Adipocyte (in vitro differentiated cells): ENCODE results near the gene HERC2.

ENCODE experiments used
- DNase-seq: peaks from one replicate; pipeline ENCODE4 v3.0.0-alpha.2; 2015; ENCODE audit warnings: low read depth
- H3K27me3 ChIP-seq: replicated peaks from 2 replicates; pipeline ENCODE4 v1.7.0; 2013; ENCODE audit warnings: mild to moderate bottlenecking, low read length, moderate library complexity; ENCODE audit not compliant: control insufficient read depth, insufficient read depth
- H3K36me3 ChIP-seq: 2 replicates; pipeline ENCODE4 v1.7.0; 2013; ENCODE audit warnings: low read length, mild to moderate bottlenecking, moderate library complexity; ENCODE audit not compliant: control insufficient read depth, insufficient read depth, severe bottlenecking
- H3K4me1 ChIP-seq: 2 replicates; pipeline ENCODE4 v1.7.0; 2013; ENCODE audit warnings: mild to moderate bottlenecking, low read length, moderate library complexity; ENCODE audit not compliant: control insufficient read depth, insufficient read depth
- H3K4me3 ChIP-seq: 2 replicates; pipeline ENCODE4 v1.7.0; 2013; ENCODE audit warnings: mild to moderate bottlenecking, low read length, moderate library complexity
- H3K9ac ChIP-seq: 2 replicates; pipeline ENCODE4 v1.7.0; 2013; ENCODE audit warnings: mild to moderate bottlenecking, low read length, moderate library complexity
- H3K9me3 ChIP-seq: 2 replicates; pipeline ENCODE4 v1.7.0; 2013; ENCODE audit warnings: mild to moderate bottlenecking, low read length, moderate library complexity; ENCODE audit not compliant: control insufficient read depth

Gene HERC2

DNA sequence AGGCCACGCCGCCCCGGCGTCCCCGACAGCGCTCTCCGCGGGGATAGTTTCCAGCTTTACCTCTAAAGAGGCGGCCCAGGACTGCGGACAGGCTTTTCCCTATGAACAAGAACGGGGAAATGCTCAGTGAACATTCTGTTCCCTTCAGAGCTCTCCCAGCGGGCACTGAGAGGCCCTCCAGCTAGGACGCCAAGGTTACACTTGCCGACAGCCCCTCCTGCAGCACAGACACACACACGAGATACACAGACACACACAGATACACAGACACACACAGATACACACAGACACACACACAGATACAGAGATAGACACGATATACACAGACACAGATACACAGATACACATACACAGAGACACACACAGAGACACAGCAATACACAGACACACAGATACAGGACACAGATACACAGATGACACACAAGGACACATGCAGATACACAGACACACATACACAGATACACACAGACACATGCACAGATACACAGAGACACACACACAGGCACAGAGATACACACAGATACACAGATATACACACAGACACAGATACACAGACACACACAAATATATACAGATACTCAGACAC, 222.3 kb downstream of the HERC2 start:
- H3K4me3 ChIP-seq, result peak overlapping the region; percentile 40
- H3K27me3 ChIP-seq, result peaks cover 24% of the 10 kb centered on the region
- peaks cover 44% of the 10 kb centered on the region for H3K4me1 ChIP-seq
- peak overlapping the region; percentile 4 for H3K9ac ChIP-seq
- DNase-seq, result no peak
- H3K36me3 ChIP-seq, result no peaks in the 10 kb centered on the region
- H3K9me3 ChIP-seq, result no peaks in the 10 kb centered on the region

GRCh38 chr15:28098766-28099554, 223.0 kb downstream of the HERC2 start, which contains the start of gene OCA2:
Gene OCA2 (minus strand): TSS chr15:28099315. CDS start chr15:28081874, 17,441 bp downstream.
- H3K27me3 ChIP-seq, result peaks cover 27% of the 10 kb centered on the region
- peak within 1 kb of the TSS; percentile 41 for H3K4me3 ChIP-seq

GRCh38 chr15:28098360-28098765, 223.6 kb downstream of the HERC2 start:
- H3K4me1 ChIP-seq, result peaks cover 45% of the 10 kb centered on the region
- no peaks in the 10 kb centered on the region for H3K9me3 ChIP-seq
- peaks cover 31% of the 10 kb centered on the region for H3K27me3 ChIP-seq
- H3K9ac ChIP-seq, result no peak overlapping the region
- DNase-seq, result peak; percentile 7
- no peak overlapping the region for H3K4me3 ChIP-seq
- no peaks in the 10 kb centered on the region for H3K36me3 ChIP-seq

More at GRCh38 chr15:28098766-28099554, 223.0 kb downstream of the HERC2 start, which contains the start of gene OCA2:
- Histone ChIP-seq H3K9ac (peak within 1 kb of the TSS; percentile 4), H3K4me1 (peaks cover 45% of the 10 kb centered on the region), H3K9me3 (no peaks in the 10 kb centered on the region), H3K36me3 (no peaks in the 10 kb centered on the region)
- DNase-seq, result peak; percentile 83

DNA sequence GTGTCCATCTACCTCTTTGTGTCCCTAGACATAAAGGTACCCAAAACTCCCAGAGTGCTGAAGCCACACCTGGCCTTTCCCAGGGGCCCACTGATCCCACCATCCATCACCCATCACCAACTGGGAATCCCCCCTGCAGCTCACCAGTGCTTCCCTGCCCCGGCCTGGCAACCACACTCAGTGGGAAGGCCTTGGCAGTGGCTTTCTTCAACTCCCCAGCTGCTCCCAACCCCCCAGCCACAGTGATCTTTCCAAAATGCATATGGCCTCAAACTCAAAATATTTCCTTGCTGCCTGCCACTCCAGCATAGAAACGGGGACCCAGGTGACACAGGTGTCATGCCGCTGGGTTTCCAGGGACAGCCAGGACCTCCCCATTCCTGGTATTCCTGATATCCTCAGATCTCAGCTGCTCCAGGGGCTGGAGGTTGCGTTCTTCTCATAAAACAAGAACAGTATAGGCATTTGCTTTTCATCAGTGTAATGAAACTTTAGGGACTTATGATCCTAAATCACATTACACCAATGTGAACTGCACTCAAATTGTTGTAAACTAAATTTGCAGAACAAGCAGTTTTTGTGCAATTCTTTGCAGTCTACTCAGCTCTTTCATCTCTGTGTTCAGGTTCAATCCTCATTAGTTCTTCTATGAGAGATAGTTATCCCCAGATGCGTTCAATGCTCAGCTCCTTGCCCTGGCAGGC, 224.2 kb downstream of the HERC2 start:
- Histone ChIP-seq H3K9me3 (no peaks in the 10 kb centered on the region), H3K27me3 (peaks cover 31% of the 10 kb centered on the region), H3K36me3 (no peaks in the 10 kb centered on the region), H3K4me1 (peaks cover 45% of the 10 kb centered on the region), H3K9ac (no peak overlapping the region), H3K4me3 (no peak overlapping the region)
- no peak for DNase-seq

DNA sequence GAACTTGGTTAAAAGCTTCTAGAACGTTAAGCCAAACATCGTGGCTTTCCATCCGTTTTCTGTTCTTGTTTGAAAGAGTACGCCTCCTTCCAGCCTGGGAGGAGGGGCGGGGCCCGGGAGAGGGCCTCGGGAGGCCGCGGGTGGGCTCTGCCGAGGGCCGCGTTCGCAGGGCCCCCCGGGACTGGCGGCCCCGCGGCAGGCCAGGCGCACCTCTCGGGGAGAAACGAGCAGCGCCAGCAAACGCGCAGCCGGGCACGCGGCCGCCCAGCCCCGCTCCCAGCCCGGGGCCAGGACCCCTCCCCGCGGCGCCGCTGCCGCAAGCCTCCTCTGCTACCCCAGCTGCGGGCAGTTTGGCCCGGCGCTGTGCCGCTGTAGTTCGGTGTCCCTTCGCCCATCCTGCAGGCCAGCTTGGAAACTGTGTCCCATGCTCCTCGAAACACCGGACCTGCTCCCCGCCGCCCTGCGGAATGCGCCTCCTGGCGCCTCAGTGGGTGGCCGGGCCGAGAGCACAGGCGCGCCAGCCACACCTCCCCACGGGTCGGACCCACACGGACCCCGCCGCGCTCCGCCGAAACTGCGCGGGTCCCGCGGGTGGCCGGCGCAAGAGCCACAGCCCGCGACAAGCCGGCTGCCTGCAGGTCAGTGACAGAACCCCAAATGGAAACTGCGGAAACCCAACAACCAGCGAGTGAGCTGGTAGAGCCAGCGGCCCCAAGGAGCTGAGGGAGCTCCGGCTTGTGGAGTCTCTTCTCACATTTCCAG, 225.1 kb downstream of the HERC2 start:
- Histone ChIP-seq H3K9ac (peak overlapping the region; percentile 21), H3K4me3 (peak overlapping the region; percentile 78), H3K36me3 (no peaks in the 10 kb centered on the region), H3K9me3 (peaks cover 6% of the 10 kb centered on the region), H3K4me1 (peaks cover 45% of the 10 kb centered on the region), H3K27me3 (peaks cover 30% of the 10 kb centered on the region)
- peak; percentile 44 for DNase-seq

GRCh38 chr15:28096411-28096669, 225.6 kb downstream of the HERC2 start:
- DNase-seq, result no peak
- Histone ChIP-seq H3K27me3 (peaks cover 30% of the 10 kb centered on the region), H3K9me3 (peaks cover 11% of the 10 kb centered on the region), H3K9ac (peak overlapping the region; percentile 21), H3K4me3 (peak overlapping the region; percentile 78), H3K36me3 (no peaks in the 10 kb centered on the region), H3K4me1 (peaks cover 45% of the 10 kb centered on the region)

DNA sequence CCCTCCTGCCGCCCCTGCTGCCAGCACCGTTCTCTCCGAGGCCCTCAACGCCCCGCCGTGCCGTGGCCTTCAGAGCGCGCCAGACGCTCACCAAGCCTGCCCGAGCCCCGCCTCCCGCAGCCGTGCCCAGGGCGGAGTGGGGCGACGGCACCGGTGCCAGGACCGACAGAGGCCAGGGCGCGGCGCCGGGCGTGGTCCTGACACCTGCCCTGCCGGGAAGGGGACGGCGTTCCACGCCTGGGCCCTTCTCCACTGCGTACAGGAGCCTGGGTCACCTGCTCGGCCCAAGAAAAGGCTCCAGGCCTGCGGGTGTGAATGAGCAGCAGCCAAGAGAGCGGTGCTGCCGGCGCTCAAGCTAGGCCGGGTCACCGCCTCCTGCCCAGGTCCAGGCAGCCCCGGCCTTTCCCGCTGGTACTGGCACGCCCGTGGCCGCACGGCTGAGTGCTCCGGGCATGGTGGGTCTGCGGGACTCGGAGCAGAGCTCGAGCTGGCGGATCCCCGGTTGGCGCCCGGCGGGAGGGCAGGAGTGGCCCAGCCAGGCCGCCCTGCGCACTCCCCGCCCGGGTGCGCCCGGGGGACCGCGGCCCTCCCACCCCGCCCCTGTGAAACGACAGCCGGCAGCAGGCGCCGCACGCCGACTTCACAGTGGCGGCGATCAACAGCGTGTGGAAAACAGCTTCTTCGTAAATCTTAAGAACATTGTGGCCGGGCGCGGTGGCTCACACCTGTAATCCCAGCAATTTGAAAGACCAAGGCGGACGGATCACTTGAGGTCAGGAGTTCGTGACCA, 227.1 kb downstream of the HERC2 start:
- H3K4me3 ChIP-seq, result peak overlapping the region; percentile 78
- H3K36me3 ChIP-seq, result no peaks in the 10 kb centered on the region
- H3K9me3 ChIP-seq, result peaks cover 23% of the 10 kb centered on the region
- H3K9ac ChIP-seq, result no peak overlapping the region
- peaks cover 30% of the 10 kb centered on the region for H3K27me3 ChIP-seq
- DNase-seq, result no peak
- peaks cover 45% of the 10 kb centered on the region for H3K4me1 ChIP-seq

DNA sequence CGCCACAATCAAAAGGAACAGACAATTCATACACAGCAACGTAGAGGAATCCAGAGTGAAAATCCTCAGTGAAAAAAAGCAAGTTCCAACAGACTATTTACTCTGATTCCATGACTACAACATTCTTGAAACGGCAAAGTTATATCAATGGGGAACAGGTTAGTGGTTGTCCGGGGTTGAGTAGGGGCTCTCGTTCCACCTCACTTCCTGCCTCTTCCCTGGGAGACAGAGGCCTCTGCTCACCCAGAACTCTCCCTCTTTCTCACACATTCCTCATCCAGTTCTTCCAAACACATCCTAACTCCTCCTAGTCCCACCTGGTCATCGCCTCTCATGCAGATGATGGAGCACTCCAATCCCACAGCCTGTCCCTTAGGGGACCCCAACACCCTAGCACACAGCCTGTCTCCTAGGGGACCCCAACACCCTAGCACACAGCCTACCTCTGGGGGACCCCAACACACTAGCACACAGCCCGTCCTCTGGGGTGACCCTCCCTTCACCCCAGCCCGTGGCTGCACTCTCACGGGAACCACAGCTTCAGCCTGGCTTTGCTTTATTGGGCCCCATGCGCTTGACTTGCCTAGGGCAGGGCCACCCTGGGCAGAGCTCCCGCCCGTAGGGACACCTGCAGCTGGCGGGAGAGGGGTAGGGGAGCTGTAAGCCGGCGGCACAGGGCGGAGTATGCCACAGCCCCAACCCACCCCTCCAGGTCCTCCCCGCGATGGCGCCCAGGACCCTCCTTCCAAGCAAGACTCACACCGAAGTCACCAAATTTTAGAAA, 228.0 kb downstream of the HERC2 start:
- no peak for DNase-seq
- no peak overlapping the region for H3K4me3 ChIP-seq
- H3K36me3 ChIP-seq, result no peaks in the 10 kb centered on the region

DNA sequence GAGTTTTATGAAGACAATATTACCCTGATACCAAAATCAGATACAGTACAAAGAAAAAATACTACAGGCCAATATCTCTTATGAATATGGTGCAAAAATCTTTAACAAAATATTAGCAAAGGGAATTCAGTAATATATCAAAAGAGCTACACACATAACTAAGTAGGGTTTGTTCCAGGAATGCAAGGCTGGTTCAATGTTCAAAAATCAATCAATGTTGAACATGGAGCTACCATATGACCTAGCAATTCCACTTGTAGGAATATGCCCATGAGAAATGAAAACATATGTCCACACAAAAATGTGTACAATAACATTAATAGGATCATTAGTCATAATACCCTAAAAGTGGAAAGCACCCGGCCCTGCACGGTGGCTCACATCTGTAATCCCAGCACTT, 230.7 kb downstream of the HERC2 start:
- H3K4me1 ChIP-seq, result peaks cover 14% of the 10 kb centered on the region
- no peak for DNase-seq
- peaks cover 34% of the 10 kb centered on the region for H3K27me3 ChIP-seq
- no peak overlapping the region for H3K9ac ChIP-seq
- no peak overlapping the region for H3K4me3 ChIP-seq
- H3K36me3 ChIP-seq, result no peaks in the 10 kb centered on the region
- peaks cover 23% of the 10 kb centered on the region for H3K9me3 ChIP-seq

More for the DNA sequence above, 228.0 kb downstream of the HERC2 start:
- Histone ChIP-seq H3K4me1 (peaks cover 38% of the 10 kb centered on the region), H3K9me3 (peaks cover 23% of the 10 kb centered on the region), H3K9ac (no peak overlapping the region), H3K27me3 (peaks cover 30% of the 10 kb centered on the region)

DNA sequence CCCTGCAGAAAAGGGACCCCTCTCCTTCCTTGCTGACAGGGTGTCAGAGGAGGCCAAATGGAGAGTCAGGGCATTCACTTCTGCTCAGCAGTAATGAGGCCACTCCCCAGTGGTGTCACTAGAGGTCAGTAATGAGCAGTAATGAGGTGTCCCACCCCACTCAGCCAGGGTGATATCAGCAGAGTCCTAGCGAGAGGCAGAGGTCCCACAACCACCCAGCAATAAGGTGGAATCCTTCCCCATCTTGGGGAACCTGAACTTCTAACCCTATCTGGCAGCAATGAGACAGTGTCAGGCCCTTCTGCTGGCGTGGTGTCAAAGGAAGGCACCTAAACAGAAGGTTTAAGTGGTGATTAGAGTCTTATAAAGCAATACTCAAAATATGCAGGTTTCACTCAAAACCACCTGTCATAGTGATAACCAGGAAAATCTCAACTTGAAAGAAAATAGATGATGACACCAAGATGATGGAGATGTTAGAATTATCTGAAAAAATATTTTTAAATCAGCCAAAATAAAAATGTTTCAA, 235.7 kb downstream of the HERC2 start:
- peak; percentile 80 for DNase-seq
- no peaks in the 10 kb centered on the region for H3K4me1 ChIP-seq
- H3K4me3 ChIP-seq, result no peak overlapping the region
- H3K27me3 ChIP-seq, result peaks cover 7% of the 10 kb centered on the region
- H3K9ac ChIP-seq, result no peak overlapping the region
- H3K9me3 ChIP-seq, result peaks cover 21% of the 10 kb centered on the region
- H3K36me3 ChIP-seq, result no peaks in the 10 kb centered on the region
